ENCODE results near the gene FRRS1L.

The FRRS1L gene

GRCh38 chr9:109166771-109167601 is at the start of gene FRRS1L:
FRRS1L (minus strand) TSS chr9:109167249; CDS start chr9:109167138, 111 bp downstream.
- peak; percentile 75 for DNase-seq (ENCODE audit: low spot score)

- no peak for DNase-seq (ENCODE audit: low spot score)
These were observed 47.4 kb upstream of the FRRS1L start for GRCh38 chr9:109214414-109214813.

- no peak for DNase-seq (ENCODE audit: low spot score)
These were observed 46.5 kb upstream of the FRRS1L start for GRCh38 chr9:109213285-109214121.

- DNase-seq (ENCODE audit: low spot score): no peak
These were observed 45.7 kb upstream of the FRRS1L start for GRCh38 chr9:109212768-109213167.

- DNase-seq (ENCODE audit: low spot score): no peak
These were observed 39.6 kb upstream of the FRRS1L start for GRCh38 chr9:109206670-109207069.

- DNase-seq (ENCODE audit: low spot score): no peak
These were observed 38.5 kb upstream of the FRRS1L start for GRCh38 chr9:109205526-109205925.

- no peak for DNase-seq (ENCODE audit: low spot score)
These were observed 36.8 kb upstream of the FRRS1L start for GRCh38 chr9:109203761-109204360.

GRCh38 chr9:109199676-109200075 is 32.6 kb upstream of the FRRS1L start:
- DNase-seq (ENCODE audit: low spot score): no peak

GRCh38 chr9:109198736-109199382 is 31.8 kb upstream of the FRRS1L start:
- no peak for DNase-seq (ENCODE audit: low spot score)

- no peak for DNase-seq (ENCODE audit: low spot score)
These were observed 27.0 kb upstream of the FRRS1L start for GRCh38 chr9:109193974-109194556.

- peak; percentile 46 for DNase-seq (ENCODE audit: low spot score)
These were observed 25.8 kb upstream of the FRRS1L start for GRCh38 chr9:109192732-109193361.

GRCh38 chr9:109191746-109192145 is 24.7 kb upstream of the FRRS1L start:
- no peak for DNase-seq (ENCODE audit: low spot score)

GRCh38 chr9:109190151-109190550 is 23.1 kb upstream of the FRRS1L start:
- DNase-seq (ENCODE audit: low spot score): no peak

GRCh38 chr9:109186857-109187520 is 19.9 kb upstream of the FRRS1L start:
- DNase-seq (ENCODE audit: low spot score): no peak

- DNase-seq (ENCODE audit: low spot score): peak; percentile 60
These were observed 16.1 kb upstream of the FRRS1L start for GRCh38 chr9:109182940-109183798.

GRCh38 chr9:109182550-109182939 is 15.5 kb upstream of the FRRS1L start:
- DNase-seq (ENCODE audit: low spot score): no peak

- no peak for DNase-seq (ENCODE audit: low spot score)
These were observed 14.2 kb upstream of the FRRS1L start for GRCh38 chr9:109181284-109181683.

- no peak for DNase-seq (ENCODE audit: low spot score)
These were observed 12.9 kb upstream of the FRRS1L start for GRCh38 chr9:109179801-109180523.

GRCh38 chr9:109176963-109177362 is 9.9 kb upstream of the FRRS1L start:
- DNase-seq (ENCODE audit: low spot score): no peak
